HG03439 (cell line): ENCODE results near the gene CD40.

ENCODE experiments used
- ATAC-seq: cut with Tn5 transposase; IDR thresholded peaks from one replicate; pipeline ENCODE4 v1.9.1; 2021; ENCODE audit warnings: mild to moderate bottlenecking, moderate library complexity; ENCODE audit not compliant: unreplicated experiment

CD40 gene

DNA sequence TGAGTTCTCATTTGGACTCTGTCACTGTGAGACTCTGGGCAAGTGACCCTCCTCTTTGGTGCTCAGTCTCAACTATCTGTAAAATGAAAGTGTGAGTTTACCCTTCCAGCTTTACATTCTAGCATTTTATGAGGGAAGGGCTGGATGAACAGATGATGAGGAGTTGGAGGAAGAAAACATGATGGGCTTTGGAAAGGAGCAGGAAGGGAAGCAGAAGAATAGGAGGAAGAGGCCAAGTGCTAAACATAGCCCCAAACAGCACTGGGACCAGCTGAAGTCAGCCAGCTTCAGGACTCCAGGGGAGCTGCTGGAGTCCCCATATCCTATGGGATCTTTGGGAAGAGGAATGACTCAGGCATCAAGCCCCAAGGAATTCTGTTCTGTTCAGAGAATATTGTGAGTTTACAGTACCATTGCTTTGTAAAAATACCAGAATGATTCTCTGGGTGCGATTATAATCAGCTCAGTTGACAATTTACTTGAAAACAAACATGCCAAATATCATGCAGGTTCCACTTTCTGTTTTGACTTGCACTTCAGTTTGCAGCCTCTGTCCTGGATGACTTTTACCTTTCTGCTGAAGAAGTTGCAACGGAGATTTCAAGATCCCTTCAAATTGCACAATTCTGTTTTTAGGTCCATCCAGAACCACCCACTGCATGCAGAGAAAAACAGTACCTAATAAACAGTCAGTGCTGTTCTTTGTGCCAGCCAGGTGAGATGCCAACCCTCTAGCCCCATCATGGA, 3.2 kb downstream of the CD40 start:
- ATAC-seq: no peak

- no peak for ATAC-seq
Observed at GRCh38 chr20:46122071-46122470, 4.0 kb downstream of the CD40 start.

- ATAC-seq: no peak
Observed at GRCh38 chr20:46122516-46123481, 4.7 kb downstream of the CD40 start.

DNA sequence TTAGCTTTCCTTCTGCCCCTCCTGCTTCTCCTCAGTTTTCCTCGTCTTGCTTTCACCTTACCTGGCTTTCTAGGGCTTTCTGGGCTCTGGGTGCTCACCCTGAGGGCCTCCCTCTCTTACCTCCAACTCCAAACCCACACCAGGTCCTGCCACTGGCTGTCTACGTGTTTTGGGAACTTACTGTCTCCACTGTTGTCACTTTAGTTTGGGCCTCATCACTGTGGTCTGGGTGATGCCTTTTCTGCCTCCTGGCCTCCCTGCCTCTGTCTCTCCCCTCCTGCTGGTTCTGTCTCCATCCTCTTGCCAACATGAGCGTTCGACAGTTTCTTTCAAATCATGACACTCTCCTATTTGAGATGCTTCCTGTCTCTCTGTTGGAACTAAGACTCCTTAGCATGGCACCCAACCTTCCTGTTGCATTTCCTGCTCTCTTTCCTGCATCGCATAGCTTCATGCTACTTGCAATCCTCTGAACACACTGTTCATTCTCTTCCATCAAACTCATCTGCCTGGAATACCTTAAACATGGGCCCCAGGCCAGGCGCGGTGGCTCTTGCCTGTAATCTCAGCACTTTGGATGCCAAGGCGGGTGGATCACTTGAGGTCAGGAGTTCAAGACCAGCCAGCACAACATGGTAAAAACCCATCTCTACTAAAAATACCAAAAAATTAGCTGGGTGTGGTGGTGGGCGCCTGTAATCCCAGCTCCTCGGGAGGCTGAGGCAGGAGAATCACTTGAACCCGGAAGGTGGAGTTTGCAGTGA, 5.5 kb downstream of the CD40 start:
- no peak for ATAC-seq

DNA sequence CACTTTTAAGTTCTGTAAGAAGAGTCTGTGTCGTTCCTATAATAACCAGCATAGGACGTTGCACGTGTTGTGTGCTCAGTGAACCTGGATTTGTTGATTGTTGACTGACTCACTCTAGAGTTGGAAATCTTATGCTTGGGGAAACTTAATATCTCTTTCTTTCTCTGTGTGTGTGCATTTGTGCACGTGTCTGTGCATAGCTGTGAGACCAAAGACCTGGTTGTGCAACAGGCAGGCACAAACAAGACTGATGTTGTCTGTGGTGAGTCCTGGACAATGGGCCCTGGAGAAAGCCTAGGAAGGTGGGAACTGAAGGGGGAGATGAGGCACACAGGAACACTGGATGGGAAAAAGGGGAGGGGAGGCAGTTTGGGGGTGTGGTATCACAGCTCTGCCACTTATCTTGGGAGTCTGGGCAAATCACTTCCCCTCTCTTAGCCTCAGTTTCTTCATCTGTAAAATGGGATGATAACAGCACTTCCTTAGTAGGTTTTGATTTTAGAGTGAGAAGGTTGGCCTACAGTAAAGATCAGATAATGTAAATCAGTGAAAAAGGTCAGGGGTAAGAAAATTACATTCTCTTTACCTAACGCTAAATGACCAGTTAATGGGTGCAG, 8.4 kb downstream of the CD40 start:
- no peak for ATAC-seq

GRCh38 chr20:46127396-46128010, 9.4 kb downstream of the CD40 start:
- no peak for ATAC-seq

GRCh38 chr20:46128310-46129151, 10.4 kb downstream of the CD40 start:
- ATAC-seq: no peak

GRCh38 chr20:46129955-46130481, 11.9 kb downstream of the CD40 start:
- no peak for ATAC-seq

DNA sequence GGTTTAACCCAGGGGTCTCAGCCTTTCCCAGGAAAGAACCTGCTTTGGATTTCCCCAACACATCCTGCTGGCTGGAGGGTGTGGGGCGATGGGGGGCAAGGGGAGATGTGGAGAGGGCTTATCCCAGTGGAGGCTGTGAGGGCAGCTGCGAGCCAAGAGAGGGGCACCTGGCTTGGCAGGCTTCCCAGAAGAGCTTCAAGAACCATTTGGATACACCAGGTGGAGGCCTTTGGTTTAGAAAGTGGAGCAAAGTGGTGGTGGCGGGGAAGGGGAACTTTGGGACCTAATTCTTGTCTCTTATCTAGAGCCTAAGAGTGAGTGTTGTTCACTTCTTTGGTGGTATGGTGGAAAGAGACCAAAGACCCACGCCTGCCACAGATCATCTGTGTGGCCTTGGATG, 12.4 kb downstream of the CD40 start:
- ATAC-seq: no peak

- ATAC-seq: no peak
Observed at GRCh38 chr20:46131396-46131795, 13.3 kb downstream of the CD40 start.

GRCh38 chr20:46132705-46133120, 14.6 kb downstream of the CD40 start:
- ATAC-seq: no peak

- no peak for ATAC-seq
Observed at GRCh38 chr20:46133886-46134654, 16.0 kb downstream of the CD40 start.

DNA sequence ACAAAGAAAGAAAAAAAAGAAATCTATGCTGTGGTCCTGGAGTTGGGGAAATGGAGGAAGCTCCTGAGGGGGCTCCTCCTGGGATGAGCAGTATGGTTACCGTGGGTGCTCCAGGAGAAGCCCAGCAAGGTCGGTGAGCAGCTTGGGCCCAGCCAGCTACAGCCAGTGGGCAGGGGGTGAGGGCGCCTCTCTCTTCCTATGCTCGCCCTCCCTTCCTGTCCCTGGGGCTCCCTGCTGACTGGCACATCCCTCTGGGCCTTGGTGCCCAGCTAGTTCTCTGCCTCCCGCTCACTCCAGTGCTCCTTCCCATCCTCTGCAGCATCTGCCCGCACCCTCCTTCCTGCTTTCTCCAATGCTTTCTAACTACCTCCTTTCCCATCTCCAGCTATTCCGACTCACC, 16.6 kb downstream of the CD40 start:
- no peak for ATAC-seq

GRCh38 chr20:46135856-46136633, 17.9 kb downstream of the CD40 start:
- no peak for ATAC-seq

- no peak for ATAC-seq
Observed at GRCh38 chr20:46137816-46138215, 19.7 kb downstream of the CD40 start.

- ATAC-seq: no peak
Observed at GRCh38 chr20:46139266-46139889, 21.3 kb downstream of the CD40 start.

- ATAC-seq: no peak
Observed at GRCh38 chr20:46139908-46140482, 21.9 kb downstream of the CD40 start.
